GM12875 (cell line): ENCODE data around the gene FBLN2.
"Not testable (repeated sequence)": the region's sequence is repeated elsewhere in the genome, so short reads cannot be mapped to it uniquely, and the experiment has no call there.

Experiments used
- H3K4me3 ChIP-seq: one replicate; pipeline ENCODE4 v1.5.1; 2011; ENCODE audit warnings: low read depth, low read length, control low read depth
- TF ChIP-seq, protein P1 (sequence below): IDR thresholded peaks from 2 replicates; pipeline ENCODE4 v1.5.1; 2011; ENCODE audit warnings: low read depth, mild to moderate bottlenecking, control low read depth, inconsistent platforms, low read length, moderate library complexity, borderline replicate concordance; ENCODE audit not compliant: insufficient read depth

FBLN2 gene

DNA sequence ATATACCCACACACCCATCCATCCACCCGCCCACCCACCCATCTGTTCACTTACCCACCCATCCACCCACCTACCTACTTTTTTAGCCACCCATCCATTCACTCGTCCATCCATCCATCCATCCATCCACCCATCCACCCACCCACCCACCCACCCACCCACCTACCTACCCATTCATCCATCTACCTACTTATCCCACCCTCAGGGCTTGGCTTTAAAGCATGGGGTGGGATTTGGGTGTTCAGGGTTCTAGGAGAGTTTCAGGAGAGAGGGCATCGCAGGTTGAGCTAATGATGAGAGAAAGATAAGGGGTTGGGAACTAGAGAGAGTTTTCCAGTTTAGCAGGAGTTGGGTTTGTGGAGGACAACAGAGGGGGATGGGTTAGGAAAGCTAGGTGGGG lies 9.7 kb downstream of the FBLN2 start:
- no peak overlapping the region for H3K4me3 ChIP-seq
- TF ChIP-seq, protein P1, sequence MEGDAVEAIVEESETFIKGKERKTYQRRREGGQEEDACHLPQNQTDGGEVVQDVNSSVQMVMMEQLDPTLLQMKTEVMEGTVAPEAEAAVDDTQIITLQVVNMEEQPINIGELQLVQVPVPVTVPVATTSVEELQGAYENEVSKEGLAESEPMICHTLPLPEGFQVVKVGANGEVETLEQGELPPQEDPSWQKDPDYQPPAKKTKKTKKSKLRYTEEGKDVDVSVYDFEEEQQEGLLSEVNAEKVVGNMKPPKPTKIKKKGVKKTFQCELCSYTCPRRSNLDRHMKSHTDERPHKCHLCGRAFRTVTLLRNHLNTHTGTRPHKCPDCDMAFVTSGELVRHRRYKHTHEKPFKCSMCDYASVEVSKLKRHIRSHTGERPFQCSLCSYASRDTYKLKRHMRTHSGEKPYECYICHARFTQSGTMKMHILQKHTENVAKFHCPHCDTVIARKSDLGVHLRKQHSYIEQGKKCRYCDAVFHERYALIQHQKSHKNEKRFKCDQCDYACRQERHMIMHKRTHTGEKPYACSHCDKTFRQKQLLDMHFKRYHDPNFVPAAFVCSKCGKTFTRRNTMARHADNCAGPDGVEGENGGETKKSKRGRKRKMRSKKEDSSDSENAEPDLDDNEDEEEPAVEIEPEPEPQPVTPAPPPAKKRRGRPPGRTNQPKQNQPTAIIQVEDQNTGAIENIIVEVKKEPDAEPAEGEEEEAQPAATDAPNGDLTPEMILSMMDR: no peak

DNA sequence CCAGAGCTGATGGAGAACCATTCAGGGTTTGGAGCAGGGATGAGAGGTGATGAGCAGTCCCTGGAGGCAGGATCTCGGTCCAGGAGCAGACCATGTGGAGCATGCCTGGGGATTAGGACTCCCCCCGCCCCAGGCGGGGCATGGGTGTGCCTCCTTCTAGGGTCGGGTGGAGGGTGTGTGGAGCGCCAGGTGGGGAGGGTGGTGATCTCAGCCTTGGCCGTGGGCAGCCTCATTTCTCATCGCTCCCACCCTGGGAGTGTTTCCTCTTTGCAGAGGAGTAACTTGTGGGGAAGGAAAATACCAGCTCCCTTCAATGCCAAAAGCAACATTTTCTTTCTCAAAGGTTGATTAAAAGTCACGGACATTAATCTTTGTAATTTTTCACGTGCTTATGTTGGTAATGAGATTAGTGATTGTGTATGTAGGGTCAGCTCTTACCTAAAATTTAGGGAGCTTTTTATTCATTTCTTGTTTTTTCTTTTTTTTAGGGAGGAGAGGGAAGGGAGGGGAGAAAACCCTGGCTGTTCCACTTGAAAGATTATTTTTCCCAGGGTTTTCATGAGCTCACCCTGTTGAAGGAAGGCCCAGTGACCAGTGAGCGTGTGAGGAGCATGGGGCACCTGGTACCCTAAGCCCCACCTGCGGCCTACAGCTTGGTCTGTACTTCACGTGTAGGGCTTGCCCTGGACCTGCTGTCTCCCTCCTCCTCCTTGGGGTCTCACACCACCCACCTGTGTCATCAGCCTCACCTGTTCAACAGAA lies 11.0 kb downstream of the FBLN2 start:
- TF ChIP-seq, protein P1: no peak
- H3K4me3 ChIP-seq: no peak overlapping the region

DNA sequence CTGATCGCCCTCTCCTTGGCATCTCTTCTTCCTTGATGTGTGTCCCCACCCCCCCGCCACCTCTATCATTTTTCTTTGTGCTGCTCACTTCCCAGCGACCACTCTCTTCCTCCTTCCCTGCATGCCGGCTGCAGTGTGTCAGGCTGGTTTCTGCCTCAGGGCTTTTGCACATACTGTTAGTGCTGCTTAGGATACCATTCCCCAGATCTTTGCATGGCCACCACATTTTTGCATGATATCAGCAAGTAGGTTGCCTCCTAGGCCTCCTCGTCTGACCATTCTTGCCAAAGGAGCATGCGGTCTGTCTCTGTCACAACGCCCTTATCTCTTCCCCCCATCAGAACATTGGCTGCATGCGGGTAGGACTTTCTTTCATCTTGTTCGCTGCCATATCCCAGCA lies 12.5 kb downstream of the FBLN2 start:
- TF ChIP-seq, protein P1: no peak
- H3K4me3 ChIP-seq: no peak overlapping the region

DNA sequence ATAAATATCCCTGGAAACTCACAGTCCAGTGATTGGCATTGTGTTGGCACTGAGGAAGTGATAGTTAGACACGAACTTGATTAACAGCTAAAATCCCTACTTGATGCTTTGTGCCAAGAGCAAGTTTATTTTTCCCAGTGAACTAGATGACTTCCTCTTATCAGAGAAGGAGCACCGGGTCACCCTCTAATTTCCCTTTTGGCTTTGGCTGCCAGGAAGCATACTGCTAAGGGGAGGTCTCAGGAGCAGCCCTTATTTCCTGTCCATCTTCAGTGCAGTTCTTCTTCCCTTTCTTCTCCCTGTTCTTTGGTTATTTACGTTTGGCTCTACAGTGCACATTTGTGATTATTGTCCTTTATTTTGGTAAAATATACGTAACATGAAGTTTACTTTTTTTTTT lies 13.0 kb downstream of the FBLN2 start:
- TF ChIP-seq, protein P1: no peak
- H3K4me3 ChIP-seq: no peak overlapping the region

DNA sequence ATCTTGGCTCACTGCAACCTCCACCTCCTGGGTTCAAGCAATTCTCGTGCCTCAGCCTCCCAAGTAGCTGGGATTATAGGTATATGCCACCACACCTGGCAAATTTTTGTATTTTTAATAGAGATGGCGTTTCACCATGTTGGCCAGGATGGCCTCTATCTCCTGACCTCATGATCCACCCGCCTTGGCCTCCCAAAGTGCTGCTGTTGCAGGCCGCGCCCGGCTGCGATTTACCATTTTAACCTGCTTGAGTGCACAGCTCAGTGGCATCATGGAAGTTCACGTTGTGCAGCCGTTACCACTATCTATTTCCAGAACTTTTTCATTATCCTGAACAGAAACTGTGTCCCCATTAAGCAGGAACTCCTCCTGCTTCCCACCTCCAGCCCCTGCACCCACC lies 13.5 kb downstream of the FBLN2 start:
- H3K4me3 ChIP-seq: not testable (repeated sequence)

DNA sequence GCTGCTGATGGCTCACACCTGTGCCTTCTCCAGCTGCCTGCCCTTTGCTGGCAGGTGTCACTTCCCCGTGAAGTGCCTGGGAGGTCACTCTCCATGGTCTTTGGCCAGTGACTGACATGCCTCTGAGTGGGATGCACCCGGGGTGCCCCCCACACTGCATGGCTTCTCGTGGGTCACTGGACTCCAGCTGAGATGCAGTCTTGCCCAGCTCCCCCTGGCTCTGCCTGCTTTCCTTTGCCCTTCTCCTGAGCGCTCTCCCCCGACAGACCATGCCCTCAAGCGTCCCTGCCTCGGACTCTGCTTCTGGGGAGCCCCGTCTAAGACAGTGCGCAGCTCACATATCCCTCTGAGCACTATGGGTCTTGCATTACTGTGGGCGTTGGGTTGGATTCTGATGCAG lies 14.4 kb downstream of the FBLN2 start:
- TF ChIP-seq, protein P1: no peak
- no peak overlapping the region for H3K4me3 ChIP-seq

DNA sequence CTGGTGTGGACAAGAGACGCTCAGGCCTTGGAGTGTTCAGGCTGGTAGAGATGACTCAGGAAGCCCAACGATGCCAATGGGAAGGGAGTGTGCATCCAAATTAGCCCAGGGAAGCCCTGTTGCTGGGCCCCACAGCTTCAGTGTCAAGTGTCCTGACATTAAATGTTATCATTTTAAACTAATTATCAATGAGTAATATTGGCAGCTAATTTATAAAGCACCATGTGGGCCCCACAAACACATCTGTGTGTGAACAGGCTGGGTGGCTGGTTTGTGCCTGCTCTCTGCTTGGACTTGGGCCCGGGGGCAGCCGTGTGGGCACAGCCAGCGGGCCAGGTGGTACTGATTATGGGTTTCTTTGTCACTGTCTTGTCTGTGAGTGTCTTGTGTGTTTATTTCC lies 15.0 kb downstream of the FBLN2 start:
- TF ChIP-seq, protein P1: no peak
- H3K4me3 ChIP-seq: no peak overlapping the region
